Stomach smooth muscle (tissue), 2 donors: ENCODE data around the gene TBC1D7.

Experiments
- H3K27ac ChIP-seq: one replicate; pipeline ENCODE4 v1.7.0; 2013; ENCODE audit warnings: mild to moderate bottlenecking, low read length, inconsistent platforms
- H3K27me3 ChIP-seq, 2 donors: one replicate each; pipeline ENCODE4 v1.7.0; 2013; ENCODE audit warnings: low read length in 2 of 2; ENCODE audit not compliant: insufficient read depth in 2 of 2, control insufficient read depth in 1 of 2
- H3K36me3 ChIP-seq, 2 donors: one replicate each; pipeline ENCODE4 v1.7.0; 2013; ENCODE audit warnings: low read length in 2 of 2; ENCODE audit not compliant: control insufficient read depth in 2 of 2, insufficient read depth in 2 of 2
- H3K4me1 ChIP-seq: one replicate; pipeline ENCODE4 v1.7.0; 2013; ENCODE audit warnings: low read length; ENCODE audit not compliant: control insufficient read depth, insufficient read depth
- H3K4me3 ChIP-seq, 2 donors: one replicate each; pipeline ENCODE4 v1.7.0; 2013; ENCODE audit warnings: low read length in 2 of 2
- H3K9ac ChIP-seq, 2 donors: one replicate each; pipeline ENCODE4 v1.7.0; 2013; ENCODE audit warnings: low read length in 2 of 2, mild to moderate bottlenecking in 1 of 2
- H3K9me3 ChIP-seq, 2 donors: one replicate each; pipeline ENCODE4 v1.7.0; 2013; ENCODE audit warnings: low read length in 2 of 2; ENCODE audit not compliant: control insufficient read depth in 2 of 2
- donor health status: healthy.
- donor health status: Pancreatic carcinoma.

The TBC1D7 gene

GRCh38 chr6:13268913-13269518, 59.3 kb downstream of the TBC1D7 start:
- Histone ChIP-seq H3K27me3 (no peaks in the 10 kb centered on the region), H3K9ac (no peak overlapping the region), H3K4me1 (peaks cover 6% of the 10 kb centered on the region), H3K4me3 (no peak overlapping the region), H3K36me3 (peaks cover 0 to 14% of the 10 kb centered on the region in 2 donors), H3K9me3 (no peaks in the 10 kb centered on the region), H3K27ac (peak overlapping the region; percentile 6)

- Histone ChIP-seq H3K27me3 (no peaks in the 10 kb centered on the region), H3K27ac (no peak overlapping the region), H3K9ac (no peak overlapping the region), H3K36me3 (peaks cover 0 to 9% of the 10 kb centered on the region in 2 donors), H3K4me1 (peaks cover 6% of the 10 kb centered on the region), H3K4me3 (no peak overlapping the region), H3K9me3 (no peaks in the 10 kb centered on the region)
These were observed 61.1 kb downstream of the TBC1D7 start for GRCh38 chr6:13267142-13267651.

GRCh38 chr6:13263669-13264068, 64.7 kb downstream of the TBC1D7 start:
- Histone ChIP-seq H3K4me3 (no peak overlapping the region), H3K9me3 (no peaks in the 10 kb centered on the region), H3K27me3 (no peaks in the 10 kb centered on the region), H3K36me3 (peaks cover 0 to 5% of the 10 kb centered on the region in 2 donors), H3K27ac (no peak overlapping the region), H3K4me1 (no peaks in the 10 kb centered on the region), H3K9ac (no peak overlapping the region)

- Histone ChIP-seq H3K4me3 (no peak overlapping the region), H3K27ac (no peak overlapping the region), H3K4me1 (no peaks in the 10 kb centered on the region), H3K9me3 (no peaks in the 10 kb centered on the region), H3K36me3 (peaks cover 0 to 5% of the 10 kb centered on the region in 2 donors), H3K9ac (no peak overlapping the region), H3K27me3 (no peaks in the 10 kb centered on the region)
These were observed 65.8 kb downstream of the TBC1D7 start for GRCh38 chr6:13262302-13263230.

DNA sequence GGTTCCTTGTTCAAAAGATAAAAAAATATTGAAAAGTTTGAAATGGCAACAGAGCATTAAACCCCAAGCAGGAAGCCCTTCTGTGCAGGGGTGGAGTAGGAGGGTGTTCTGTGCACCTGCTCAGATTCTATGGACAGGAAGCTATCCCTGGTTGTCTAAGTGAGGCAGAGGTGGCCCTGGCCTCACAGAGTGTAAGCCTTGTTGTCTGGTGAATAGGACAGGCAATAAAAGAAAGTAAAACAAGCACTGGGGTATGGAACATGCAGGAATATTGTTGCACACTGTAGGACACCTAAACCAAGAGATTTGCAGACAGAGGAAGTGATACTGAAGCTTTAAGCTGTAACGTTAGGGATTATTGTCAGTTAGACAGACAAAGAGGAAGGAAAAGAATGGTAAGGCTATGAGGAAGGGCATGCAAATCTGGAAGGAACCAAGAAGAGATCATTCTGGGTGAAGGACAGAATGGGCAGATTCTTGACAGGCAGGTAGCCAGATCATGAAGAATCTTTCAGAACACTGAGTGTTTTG, 66.8 kb downstream of the TBC1D7 start:
- peaks cover 0 to 2% of the 10 kb centered on the region in 2 donors for H3K36me3 ChIP-seq
- no peaks in the 10 kb centered on the region for H3K27me3 ChIP-seq
- H3K4me3 ChIP-seq, result no peak overlapping the region
- H3K9ac ChIP-seq, result no peak overlapping the region
- H3K4me1 ChIP-seq, result no peaks in the 10 kb centered on the region
- H3K9me3 ChIP-seq, result no peaks in the 10 kb centered on the region
- H3K27ac ChIP-seq, result no peak overlapping the region

- Histone ChIP-seq H3K9ac (no peak overlapping the region), H3K4me1 (no peaks in the 10 kb centered on the region), H3K4me3 (no peak overlapping the region), H3K27me3 (no peaks in the 10 kb centered on the region), H3K36me3 (no peaks in the 10 kb centered on the region), H3K9me3 (peaks cover 0 to 4% of the 10 kb centered on the region in 2 donors), H3K27ac (no peak overlapping the region)
These were observed 67.5 kb downstream of the TBC1D7 start for GRCh38 chr6:13260831-13261230.

DNA sequence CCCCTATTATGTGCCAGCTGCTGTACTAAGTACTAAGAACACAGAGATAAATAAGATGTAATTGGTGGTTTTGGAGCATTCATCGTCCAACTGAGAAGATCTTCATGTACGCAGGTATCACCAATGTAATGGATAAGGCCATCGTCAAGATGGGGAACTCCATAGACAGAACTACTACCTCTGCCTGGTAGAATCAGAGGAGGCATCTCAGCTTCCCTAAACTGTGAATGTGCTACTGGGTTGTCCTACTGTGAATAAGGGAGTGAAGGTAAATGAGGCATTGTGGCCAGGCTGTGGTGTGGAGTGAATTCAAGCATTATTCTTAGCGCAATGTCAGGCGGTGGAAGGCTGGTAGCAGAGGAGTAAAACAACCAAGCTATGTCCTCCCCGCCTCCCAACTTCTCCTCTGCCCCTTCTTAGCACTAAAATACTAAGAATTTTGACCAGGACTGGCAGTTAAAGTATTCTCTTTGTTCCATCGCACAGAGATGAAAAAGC, 68.2 kb downstream of the TBC1D7 start:
- Histone ChIP-seq H3K4me1 (no peaks in the 10 kb centered on the region), H3K36me3 (no peaks in the 10 kb centered on the region), H3K27ac (no peak overlapping the region), H3K9ac (no peak overlapping the region), H3K27me3 (no peaks in the 10 kb centered on the region), H3K4me3 (no peak overlapping the region), H3K9me3 (peaks cover 0 to 5% of the 10 kb centered on the region in 2 donors)

DNA sequence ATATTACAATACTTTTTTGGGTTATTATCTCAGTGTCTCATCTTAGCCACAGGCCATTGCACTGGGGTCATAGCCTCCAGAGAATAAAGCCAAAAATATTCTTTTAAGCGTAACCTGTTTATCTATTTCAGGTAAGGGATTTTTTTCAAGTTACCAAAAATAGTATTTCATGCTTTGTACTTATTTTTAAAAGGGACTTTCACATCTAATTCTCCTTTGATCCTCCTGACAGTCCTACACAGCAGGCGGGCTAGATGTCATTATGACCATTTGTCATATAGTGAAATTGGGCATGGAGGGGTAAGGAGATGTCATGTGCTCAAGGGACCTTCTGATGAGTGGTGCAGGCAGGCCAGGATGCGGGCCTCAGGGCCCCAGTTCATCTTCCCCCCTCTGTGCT, 68.9 kb downstream of the TBC1D7 start:
- H3K27me3 ChIP-seq, result no peaks in the 10 kb centered on the region
- peaks cover 0 to 5% of the 10 kb centered on the region in 2 donors for H3K9me3 ChIP-seq
- no peak overlapping the region for H3K9ac ChIP-seq
- no peak overlapping the region for H3K4me3 ChIP-seq
- H3K36me3 ChIP-seq, result no peaks in the 10 kb centered on the region
- H3K27ac ChIP-seq, result no peak overlapping the region
- no peaks in the 10 kb centered on the region for H3K4me1 ChIP-seq

- no peak overlapping the region for H3K9ac ChIP-seq
- peaks cover 0 to 7% of the 10 kb centered on the region in 2 donors for H3K9me3 ChIP-seq
- H3K4me3 ChIP-seq, result no peak overlapping the region
- H3K27me3 ChIP-seq, result no peaks in the 10 kb centered on the region
- no peaks in the 10 kb centered on the region for H3K36me3 ChIP-seq
- H3K4me1 ChIP-seq, result no peaks in the 10 kb centered on the region
- no peak overlapping the region for H3K27ac ChIP-seq
These were observed 71.9 kb downstream of the TBC1D7 start for GRCh38 chr6:13256266-13257001.
